ENCODE results near the gene FUT8.

Gene FUT8

DNA sequence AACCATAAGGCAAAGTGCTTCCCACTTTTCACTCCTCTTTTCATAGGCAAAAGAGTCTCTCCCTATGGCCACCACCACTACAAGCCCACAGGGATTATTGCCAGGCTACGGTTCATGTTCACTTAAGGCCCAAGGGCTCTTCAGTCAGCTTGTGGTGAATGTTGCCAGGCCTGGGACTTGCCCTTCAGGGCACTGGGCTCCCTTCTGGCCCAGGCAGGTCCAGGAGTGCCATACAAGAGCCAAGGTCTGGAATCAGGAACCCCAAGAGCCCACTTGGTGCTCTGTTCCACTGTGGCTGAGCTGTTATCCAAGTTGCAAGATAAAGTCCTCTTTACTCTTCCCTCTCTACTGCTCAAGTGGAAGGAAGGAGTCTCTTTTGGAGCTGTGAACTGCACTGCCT lies 307.6 kb downstream of the FUT8 start:
- no peak for DNase-seq

DNA sequence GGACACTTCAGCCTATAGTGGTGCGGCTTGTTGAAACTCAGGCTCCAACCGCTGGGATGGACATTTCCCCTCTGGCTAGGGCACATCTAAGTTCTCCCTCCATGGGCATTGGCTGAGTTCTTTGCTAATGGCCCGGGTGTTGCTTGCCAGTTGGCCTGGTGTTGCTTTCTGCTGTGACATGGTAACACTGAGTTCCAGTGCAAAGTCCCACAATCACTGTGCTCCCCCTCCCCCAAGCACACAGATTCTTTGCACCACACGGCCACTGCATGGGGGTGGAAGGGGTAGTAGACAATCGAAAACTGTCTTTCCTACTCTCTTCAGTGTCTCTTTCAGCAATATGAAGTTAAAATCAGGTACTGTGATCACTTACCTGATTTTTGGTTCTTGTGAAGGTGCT lies 308.2 kb downstream of the FUT8 start:
- DNase-seq = no peak

DNA sequence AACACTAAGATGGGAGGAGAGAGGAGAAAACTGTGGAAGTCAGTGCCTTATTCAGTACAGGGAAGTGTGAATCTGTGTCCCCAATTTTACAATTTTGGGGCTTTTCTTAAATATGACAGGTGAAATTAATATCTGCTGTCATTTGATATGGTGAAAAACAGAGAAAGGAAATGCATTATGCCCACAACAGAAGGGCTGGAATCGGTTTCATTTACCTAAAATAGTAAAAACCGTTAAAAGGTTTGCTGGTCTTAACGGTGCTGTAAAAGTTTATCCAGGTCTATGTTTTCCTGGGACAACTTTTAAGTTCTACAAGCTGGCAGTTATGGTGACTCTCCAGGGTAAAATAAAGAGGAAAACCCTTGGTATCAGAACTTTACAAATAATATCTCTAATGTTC lies 310.8 kb downstream of the FUT8 start:
- no peak for DNase-seq

DNA sequence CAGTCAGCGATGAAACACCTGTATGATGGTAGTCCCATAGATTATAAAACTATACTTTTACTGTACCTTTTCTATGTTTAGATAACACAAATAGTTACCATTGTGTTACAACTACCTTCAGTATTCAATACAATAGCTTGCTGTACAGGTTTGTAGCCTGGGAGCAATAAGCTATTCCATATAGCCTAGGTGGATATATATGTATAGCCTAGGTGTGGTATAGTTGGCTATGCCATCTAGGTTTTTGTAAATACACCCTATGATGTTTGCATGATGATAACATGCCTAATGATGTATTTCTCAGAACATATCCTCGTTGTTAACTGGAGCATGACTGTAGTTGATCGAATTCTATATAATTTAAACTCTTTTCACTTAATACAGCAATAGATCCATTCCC lies 316.1 kb downstream of the FUT8 start:
- no peak for DNase-seq

DNA sequence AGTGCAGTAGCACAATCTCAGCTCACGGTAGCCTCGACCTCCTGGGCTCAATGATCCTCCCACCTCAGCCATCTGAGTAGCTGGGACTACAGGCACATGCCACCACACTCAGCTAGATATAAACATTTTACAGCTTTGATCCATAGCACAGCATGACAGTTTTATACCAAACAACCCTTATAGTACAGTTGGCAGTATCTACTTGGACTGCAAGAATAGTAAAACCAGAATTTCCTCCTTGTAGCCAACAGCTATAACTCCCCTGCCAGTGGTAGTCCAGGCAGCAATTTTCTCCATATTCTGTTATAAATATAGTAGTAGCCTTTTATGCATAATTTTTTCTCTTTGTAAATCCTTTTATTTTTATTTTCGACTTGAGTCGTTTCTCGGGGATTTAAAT lies 317.0 kb downstream of the FUT8 start:
- no peak for DNase-seq

DNA sequence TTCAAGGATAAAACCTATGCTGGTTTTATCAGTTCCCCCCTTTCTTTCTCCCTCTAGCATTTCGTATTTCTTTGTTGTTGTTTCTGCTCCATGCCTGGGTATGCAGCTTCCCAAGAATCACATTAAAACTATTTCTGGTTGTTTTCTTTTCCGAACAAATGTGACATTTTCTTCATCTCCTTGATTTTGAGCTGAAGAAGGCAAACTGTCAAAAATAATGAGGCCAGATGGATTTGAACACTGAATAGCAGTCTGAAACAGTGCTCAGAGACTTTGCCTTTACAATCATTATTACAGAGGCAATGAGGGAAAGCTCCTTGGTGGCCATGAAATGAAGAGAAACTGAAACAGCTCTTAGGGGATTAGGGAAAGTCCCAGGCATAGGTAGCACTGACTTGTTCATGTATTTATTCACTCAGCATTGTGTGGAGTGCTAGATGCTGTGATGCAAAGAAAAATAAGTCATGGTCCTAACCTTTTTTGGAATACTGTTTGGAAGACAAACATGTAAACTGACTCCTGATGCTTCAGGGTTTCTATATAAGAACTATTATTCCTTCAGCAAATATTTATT lies 319.5 kb downstream of the FUT8 start:
- no peak for DNase-seq

DNA sequence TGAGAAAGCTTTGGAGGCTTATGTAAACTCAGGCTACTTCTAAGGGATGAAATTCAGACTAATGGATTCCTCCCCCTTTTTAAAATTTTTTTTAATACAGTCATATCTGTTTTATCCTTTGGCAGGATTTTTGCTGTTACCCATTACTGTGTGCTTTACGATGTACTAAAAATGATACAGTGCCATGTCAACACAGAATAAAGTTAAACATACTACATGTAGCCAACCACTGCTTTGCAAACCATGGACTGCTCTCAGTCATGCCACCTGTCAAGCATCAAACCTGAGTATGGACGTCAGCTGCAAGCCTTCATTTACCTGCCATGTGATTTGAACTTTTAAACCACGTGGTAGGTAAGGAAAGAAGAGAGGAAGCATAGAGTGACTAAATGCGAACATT lies 325.8 kb downstream of the FUT8 start:
- no peak for DNase-seq

DNA sequence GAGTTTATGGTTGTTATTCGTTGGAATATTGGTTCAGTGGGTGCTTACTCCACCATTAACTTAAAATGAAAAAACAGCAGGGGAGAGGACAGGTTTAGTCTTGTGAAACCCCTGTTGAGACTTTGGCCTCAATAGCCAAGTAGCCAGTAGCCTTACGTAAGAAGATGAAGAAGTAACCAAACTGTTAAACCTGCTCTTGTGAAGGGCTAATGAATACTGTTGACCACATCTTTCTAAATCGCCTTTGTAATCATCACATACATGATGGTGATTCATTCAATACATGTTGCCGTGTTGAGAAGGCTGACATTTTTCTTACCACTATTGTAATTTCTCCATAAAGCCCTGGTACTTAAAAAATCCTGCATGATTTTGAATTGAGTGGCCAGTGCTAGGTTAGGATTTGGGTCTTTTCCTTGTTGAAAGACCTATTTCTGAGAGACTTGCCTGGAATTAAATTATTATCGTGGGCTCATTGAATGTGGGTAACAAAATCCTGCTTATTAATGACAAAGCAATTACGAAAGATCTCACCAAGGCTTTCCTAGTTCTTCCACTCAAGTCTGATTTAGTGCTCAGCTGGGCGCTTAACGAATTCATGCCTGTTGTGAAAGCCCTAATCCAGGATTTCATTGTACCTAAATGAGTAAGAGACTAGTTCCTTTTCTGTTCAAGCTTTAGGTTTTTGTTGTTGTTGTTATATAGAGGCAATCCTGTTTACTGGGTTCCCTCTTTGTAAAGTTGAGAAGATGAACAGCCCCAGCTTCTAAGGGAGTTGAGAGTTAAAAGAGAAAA lies 333.1 kb downstream of the FUT8 start:
- DNase-seq = no peak

DNA sequence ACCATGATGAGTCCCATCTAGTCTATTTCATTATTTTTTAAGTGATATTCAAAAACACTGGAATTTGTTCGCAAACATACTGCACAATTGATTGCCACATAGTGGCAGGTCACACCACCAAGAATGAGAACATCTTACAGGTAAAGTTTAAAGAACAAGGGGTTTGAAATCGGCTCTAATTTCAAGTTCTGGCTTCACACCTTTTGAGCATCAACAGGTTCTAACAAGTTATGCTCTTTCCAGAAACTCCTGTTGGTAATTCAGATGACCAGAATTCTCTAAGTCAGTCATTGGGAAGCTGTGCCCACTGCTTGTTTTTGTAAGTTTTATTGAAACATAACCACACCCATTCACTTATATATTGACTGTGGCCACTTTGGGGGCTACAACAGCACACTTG lies 336.3 kb downstream of the FUT8 start:
- no peak for DNase-seq

DNA sequence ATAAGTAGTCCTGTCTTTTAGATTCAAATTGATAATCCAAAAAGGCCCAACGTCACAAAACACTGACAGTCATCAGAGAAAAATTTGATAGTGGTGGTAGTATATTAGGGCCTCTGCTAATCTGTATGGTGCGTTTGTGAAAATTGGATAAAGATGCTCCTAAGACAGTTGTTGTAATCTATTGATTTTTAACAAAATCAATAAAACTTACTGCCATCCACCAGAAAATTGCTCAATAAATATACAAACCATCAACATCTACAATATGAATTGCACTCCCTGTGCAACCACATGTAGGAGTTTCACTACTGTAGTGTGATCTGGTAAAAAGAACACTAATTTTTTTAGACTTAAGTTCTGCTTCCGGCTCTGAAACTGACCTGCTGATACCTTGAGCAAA lies 336.8 kb downstream of the FUT8 start:
- no peak for DNase-seq

DNA sequence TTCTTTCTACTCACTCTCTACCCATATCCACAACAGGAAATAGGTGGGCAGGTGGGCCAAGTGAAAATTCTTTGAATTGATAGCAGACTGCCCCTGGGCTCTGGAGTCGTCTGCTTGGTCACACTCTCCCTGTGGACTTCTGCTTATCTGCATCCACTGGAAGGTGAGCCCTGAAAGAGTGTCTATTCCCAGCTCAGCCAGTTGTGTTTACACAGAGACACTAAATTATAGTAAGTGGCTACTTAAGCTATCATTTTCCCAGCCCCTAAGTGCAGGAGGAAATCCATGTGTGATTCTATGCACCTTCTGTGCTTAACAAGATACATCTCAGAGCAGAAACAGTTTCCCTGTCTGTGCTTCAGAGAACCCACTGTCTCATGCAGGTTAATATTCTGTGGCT lies 338.4 kb downstream of the FUT8 start:
- no peak for DNase-seq

DNA sequence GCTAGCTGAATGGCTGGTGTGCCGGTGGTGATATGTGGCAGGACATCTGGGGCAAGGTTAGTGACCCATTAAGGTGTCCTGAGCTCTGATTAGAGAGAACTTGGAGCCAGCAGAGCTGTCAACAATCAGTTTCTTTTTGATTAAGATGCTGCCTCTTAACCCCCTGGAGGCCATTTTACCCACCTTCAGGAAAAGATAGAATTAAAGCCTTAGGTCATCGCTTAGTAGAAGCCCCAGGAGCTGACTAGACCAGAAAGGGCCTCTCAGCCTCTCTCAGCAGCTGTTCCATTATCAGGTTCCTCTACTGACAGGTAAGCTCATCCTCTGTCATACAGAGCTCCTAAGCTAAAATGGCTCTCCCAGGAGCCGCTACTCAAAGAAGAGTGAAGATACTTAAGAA lies 339.0 kb downstream of the FUT8 start:
- DNase-seq = no peak

DNA sequence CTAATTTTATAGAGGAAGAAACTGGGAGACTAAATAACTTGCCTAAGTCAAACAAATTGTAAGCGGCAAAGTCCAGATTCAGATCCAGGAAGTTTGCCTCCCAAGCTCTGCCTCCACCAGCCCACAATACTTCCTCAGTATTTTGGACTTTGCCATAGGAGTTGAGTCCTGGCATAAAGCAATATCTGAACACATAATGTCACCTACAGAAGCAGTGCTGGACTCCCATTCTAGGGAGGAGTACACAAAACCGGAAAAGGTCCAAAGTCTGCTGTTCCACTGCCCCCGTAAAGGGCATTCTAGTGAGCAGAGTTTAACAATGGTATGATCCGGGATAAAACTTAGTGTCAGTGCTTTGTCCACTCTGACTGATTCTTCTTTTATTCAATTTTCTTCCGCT lies 340.5 kb downstream of the FUT8 start:
- no peak for DNase-seq

DNA sequence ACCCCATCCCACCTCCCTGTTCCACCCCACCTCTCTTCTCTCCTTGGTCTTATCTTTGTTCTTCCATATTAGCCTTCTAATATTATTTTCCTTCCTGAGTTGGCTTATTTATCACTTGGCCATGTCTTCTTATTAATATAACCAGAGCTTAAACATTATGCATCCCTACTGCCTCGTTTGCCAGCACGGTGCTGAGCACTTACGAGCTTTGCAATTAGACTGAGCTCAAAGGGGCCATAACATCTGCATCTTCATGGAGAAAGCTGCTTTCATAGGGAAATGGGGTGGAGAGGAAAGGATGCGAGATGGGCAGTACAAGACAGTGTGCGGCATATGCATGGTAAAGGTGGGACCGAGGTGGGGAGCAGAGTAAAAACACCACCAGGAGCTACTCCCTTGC lies 342.8 kb downstream of the FUT8 start:
- no peak for DNase-seq

DNA sequence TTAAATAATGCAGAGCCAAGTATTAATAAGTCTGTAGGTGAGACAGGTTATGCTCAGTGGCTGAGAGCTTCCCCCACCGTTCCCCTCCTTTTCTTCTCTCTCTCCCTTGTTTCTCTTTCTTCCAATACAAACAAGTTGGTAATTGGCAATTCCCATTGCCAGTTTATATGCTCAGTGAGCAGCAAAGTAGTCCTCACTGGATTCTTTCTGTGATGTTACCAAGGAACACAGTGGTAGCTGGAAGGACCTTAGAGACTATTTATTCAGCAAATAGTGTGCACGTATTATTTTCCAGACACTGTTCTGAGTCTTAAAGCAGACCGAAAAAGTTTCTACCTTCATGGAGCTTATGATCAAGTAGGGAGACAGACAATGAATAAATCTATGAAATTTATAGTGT lies 344.4 kb downstream of the FUT8 start:
- DNase-seq = no peak

DNA sequence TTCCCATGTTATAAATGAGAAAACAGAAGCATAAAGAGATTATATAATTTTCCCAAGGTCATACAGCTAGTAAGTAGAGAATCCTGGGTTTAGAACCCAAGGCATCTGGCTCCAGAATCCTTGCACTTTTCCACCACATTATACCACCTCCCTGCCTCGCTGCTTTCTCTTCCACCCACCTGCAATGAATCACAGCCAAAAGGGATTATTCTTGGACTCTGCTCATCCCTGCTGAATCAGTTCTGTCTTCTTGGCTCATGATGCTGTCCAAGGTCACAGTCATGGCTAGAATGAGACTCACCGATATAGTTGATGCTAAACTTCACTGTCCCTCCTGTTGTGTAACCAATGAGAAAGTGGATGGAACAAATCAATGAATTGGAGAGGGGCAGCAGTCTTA lies 356.6 kb downstream of the FUT8 start:
- no peak for DNase-seq

DNA sequence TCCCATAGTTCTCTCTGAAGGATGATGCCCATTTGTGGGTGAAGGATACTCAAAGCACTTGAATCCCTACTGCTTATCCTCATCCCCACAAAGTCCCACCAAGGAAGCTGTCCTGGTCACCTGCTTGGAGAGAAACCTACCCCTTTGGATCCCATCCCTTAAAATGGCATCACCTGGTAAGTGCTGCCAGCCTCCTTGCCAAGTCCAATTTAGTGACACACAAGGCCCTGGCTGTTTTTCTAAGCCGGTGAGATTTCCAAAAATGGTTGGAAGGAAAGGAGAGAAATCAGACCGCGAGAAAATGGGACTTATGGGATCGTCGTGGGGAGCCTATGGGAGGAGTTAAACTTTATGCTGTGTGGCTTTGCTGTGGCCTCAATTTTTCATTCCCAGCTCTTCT lies 358.2 kb downstream of the FUT8 start:
- no peak for DNase-seq

DNA sequence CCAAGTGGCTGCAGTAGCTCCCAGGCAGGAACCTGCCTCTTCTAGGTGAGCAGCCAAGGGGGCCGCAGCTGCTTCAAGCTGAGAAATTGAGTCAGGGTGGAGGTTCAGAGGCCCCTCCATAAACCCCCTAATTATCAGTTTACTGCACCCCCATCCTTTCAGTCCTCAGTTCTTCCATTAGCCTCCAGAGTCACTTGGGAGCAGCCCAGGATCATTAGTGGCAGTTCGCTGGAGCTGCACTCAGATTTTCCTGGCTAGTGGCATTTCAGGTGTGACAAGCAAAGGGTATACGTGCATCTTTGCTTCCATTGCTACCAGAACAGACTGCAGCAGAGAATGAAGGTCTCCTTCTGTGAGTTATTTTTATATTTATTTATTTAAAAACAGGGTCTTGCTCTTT lies 358.7 kb downstream of the FUT8 start:
- DNase-seq = no peak

DNA sequence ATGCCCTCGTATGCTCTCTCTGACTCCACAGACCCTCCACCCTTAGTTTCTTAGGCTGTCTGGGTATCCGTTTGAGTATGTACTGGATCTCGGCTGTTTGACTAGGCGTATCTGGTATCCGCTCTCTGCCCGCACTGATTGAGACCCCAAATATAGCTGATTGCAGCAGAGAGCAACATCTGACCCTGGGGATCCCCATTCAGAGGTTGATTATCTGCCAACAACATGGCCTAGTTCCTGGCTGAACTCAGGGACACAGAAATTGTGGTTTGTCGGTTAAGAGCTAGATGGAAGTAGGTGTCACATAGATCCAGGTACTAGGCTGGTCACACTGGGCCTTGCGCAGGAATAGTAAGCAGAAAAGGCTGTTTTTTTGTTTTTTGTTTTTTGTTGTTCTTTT lies 359.9 kb downstream of the FUT8 start:
- no peak for DNase-seq

DNA sequence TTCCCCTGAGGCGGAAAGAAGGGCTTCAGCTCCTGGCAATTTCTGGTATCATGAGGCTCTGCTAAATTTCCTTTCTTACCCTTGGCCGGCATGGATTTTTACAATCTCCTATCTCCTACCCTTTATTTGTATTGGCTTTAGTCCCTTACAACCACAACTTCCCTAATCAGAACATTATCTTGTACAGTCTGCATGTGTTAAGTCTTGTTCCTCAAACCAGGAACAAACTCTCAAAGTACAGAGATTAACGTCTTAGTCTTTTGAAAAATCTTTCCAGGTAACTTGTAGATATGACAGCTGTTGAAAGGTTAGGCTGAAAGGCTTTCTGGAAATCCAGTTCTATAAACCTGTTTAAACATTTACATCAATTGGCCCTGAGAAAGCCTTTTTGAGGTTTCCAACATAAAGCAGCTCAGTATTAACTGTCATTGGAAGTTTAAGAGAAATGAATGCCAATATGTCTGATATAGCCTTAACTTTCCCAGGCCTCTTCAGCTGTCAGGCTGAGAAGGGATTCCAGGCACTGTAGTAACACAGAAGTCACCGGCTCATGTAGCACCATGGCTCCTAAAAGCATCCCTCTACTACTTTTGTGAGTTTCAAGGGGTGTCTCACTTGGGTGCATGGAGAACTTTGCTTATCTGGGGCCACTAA lies 360.5 kb downstream of the FUT8 start:
- DNase-seq = no peak

DNA sequence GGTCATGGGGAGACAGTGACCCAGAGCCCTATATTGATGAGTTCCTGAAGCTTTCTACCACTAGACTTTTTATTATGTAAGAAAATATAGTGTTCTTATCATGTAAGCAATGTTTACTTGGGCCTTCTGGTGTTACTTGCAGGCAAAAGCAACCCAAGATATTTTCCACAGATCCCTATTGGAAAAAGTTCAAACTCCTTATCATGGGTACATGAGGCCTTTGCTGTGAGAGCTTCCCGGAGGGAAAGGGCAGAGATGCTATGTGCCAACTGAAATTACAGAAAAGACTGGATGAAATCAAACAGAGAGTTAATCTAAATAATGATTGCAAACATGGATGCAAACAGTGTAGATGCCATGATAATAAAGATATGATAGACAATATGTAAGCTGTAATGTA lies 361.5 kb downstream of the FUT8 start:
- DNase-seq = no peak

DNA sequence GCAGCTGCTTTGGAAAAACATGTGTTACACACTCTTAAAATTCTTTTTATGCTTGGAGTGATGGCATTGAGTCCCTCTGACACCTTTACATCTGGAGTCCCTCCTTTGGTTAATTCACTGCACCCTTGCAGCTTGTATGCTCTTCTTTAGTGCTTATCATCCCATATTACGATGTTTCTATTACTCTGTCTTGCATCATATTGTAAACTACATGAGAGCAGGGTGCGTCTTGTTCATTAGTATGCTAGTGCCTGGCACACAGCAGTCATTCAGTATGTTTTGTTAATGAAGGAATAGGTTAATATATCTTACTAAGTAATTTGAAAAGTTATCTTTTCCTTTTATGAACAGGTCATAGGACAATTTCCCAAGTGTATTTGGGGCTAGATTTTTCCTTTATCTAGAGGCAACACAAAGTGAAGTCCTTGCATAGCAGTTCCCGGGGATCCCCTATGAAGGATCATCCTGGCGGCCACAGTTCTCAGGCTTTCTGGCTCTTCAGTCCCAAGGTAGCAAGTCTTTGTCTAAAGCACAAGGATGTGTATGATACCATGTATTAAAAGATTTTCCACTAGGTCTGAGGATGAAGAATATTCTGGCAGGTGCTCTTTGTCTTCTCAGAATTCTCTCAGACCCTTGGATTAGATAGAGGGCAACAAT lies 363.8 kb downstream of the FUT8 start:
- no peak for DNase-seq

DNA sequence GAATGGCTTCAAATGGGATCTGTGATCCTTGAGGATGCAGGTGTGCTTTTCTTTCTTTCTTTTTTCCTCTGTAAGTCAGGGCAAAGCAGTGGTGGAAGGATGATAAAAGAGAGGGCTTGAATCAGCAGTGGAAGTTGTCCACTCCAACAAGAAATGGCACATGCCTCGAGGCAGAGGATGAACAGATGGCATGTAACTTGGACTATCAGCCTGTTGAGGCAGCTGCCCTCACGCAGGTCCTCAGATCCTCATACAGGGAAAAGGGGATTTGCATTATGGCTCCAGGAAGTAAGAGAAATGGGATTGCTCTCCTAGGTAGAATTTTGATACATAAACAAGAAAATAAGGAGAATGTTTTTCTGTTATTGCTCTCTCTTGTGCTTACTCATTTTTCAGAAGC lies 368.0 kb downstream of the FUT8 start:
- DNase-seq = no peak

DNA sequence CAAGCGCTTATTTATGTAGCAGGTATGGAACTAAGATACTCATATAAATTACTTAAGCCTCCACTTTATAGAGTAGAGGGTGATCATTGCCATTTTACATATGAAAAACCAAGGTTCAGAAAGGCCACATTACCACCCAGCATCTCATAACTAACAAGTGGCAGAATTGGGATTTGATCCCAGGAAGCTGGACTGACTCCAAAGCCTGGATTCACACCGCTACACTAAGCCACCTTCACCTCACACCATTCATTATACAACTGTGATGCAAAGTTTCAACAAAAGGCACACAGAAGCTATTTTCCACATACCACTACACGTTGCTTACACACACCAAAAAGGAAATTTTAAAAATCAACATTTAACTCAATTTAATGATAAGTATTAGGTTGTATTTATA lies 370.6 kb downstream of the FUT8 start:
- no peak for DNase-seq
